DOHH2 (cell line): ENCODE measurements around the gene PSAT1.

Experiments used
- EZH2phosphoT487 ChIP-seq: fragments of 200-600 bp; sonication (generic); IDR thresholded peaks from 2 replicates; pipeline ENCODE4 v1.6.1; 2017; ENCODE audit warnings: borderline replicate concordance, mild to moderate bottlenecking, antibody characterized with exemption, low read length, moderate library complexity, mixed read lengths
- TF ChIP-seq, protein P1 (sequence below): fragments of 200-600 bp; sonication (generic); IDR thresholded peaks from one replicate; pipeline ENCODE4 v1.5.1; 2014; ENCODE audit warnings: antibody characterized with exemption, mild to moderate bottlenecking, low read depth, low read length; ENCODE audit not compliant: poor library complexity, severe bottlenecking

DNA sequence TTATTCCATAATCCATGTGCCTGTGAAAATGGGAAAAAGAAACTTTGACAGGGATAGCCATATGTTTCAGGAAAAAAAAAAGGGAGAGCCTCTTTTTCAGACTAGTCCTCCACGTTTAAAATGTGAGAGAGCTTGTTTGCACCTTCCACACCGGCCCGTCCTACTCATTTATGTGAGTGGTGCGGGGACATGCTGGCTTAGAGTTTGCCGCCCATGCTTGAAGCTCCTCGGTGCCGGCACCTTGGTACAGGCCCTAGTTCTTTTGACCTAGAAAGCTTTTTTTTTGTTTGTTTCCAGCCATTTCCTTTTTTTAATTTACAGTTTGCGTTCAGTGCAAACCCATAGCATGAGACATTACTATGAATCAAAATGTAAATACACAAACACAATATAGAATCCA lies 27.8 kb downstream of the PSAT1 start:
- TF ChIP-seq, protein P1, sequence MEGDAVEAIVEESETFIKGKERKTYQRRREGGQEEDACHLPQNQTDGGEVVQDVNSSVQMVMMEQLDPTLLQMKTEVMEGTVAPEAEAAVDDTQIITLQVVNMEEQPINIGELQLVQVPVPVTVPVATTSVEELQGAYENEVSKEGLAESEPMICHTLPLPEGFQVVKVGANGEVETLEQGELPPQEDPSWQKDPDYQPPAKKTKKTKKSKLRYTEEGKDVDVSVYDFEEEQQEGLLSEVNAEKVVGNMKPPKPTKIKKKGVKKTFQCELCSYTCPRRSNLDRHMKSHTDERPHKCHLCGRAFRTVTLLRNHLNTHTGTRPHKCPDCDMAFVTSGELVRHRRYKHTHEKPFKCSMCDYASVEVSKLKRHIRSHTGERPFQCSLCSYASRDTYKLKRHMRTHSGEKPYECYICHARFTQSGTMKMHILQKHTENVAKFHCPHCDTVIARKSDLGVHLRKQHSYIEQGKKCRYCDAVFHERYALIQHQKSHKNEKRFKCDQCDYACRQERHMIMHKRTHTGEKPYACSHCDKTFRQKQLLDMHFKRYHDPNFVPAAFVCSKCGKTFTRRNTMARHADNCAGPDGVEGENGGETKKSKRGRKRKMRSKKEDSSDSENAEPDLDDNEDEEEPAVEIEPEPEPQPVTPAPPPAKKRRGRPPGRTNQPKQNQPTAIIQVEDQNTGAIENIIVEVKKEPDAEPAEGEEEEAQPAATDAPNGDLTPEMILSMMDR = no peak
- no peak for TF ChIP-seq EZH2phosphoT487
